Measurements from ENCODE around the gene NECAB3. TPM values are rescaled to one million over a fixed set of nuclear protein-coding genes. Genes with fewer than 3 reads are reported as not detected.

The NECAB3 gene
- total RNA-seq: 100 to 1,000 TPM; 142 to 156 TPM

GRCh38 chr20:33674294-33675135 is at the start of gene NECAB3:
NECAB3 (minus strand) TSS chr20:33674428; CDS start chr20:33674352, 76 bp downstream.
- Histone ChIP-seq H3K36me3 (no peaks in the 10 kb centered on the region), H3K27ac (peak within 1 kb of the TSS; percentile 90 to 92), H3K9me3 (no peaks in the 10 kb centered on the region), H3K4me1 (replicated peaks) (peaks cover 9% of the 10 kb centered on the region), H3K27me3 (replicated peaks; ENCODE audit: insufficient read depth) (no peaks in the 10 kb centered on the region), H3K4me3 (peak within 1 kb of the TSS; percentile 70 to 78)
- intact Hi-C loops (cut with DNase I): loop anchor here (5.0 kb wide), 1 partner anchor 58 kb away; the partner anchor contains the start of gene ZNF341
- TF ChIP-seq POLR2AphosphoS5 (IDR thresholded peaks at IDR 0.05) (peak; percentile 28), CTCF (IDR thresholded peaks at IDR 0.05) (peak in 2 of 4 experiments; percentile 4 to 26), POLR2A (IDR thresholded peaks at IDR 0.05) (peak; percentile 56)
- peak; percentile 83 for DNase-seq (ENCODE audit: low spot score)
- WGBS: 5% methylated on average over 39 of the region's 73 CpGs

GRCh38 chr20:33721391-33722140 is 47.3 kb upstream of the NECAB3 start:
- intact Hi-C loops (cut with DNase I): no loop called here
- TF ChIP-seq CTCF (IDR thresholded peaks at IDR 0.05) (no peak), POLR2A (IDR thresholded peaks at IDR 0.05) (no peak), POLR2AphosphoS5 (IDR thresholded peaks at IDR 0.05) (no peak)
- Histone ChIP-seq H3K4me1 (replicated peaks) (peaks cover 9% of the 10 kb centered on the region), H3K9me3 (no peaks in the 10 kb centered on the region), H3K36me3 (no peaks in the 10 kb centered on the region), H3K27ac (no peak overlapping the region), H3K4me3 (no peak overlapping the region), H3K27me3 (replicated peaks; ENCODE audit: insufficient read depth) (no peaks in the 10 kb centered on the region)
- 93% methylated on average over 11 of the region's 11 CpGs for WGBS
- no peak for DNase-seq (ENCODE audit: low spot score)

- no peaks in the 10 kb centered on the region for H3K36me3 ChIP-seq
- TF ChIP-seq POLR2A (IDR thresholded peaks at IDR 0.05) (peak; percentile 29), POLR2AphosphoS5 (IDR thresholded peaks at IDR 0.05) (peak; percentile 95), CTCF (IDR thresholded peaks at IDR 0.05) (peak in 1 of 4 experiments; percentile 13)
- no peaks in the 10 kb centered on the region for H3K9me3 ChIP-seq
- H3K27me3 ChIP-seq (replicated peaks; ENCODE audit: insufficient read depth): no peaks in the 10 kb centered on the region
- WGBS: 3% methylated on average over 42 of the region's 46 CpGs
- H3K27ac ChIP-seq: peak within 1 kb of the TSS; percentile 51 to 68
- intact Hi-C loops (cut with DNase I): no loop called here
- peak within 1 kb of the TSS; percentile 66 to 90 for H3K4me3 ChIP-seq
- peak; percentile 90 for DNase-seq (ENCODE audit: low spot score)
- H3K4me1 ChIP-seq (replicated peaks): peaks cover 9% of the 10 kb centered on the region
These were observed 45.9 kb upstream of the NECAB3 start, which contains the start of gene PXMP4 for GRCh38 chr20:33719989-33720709. PXMP4 (minus strand) TSS chr20:33720310; CDS start chr20:33720207, 103 bp downstream.

- peak overlapping the region; percentile 66 to 90 for H3K4me3 ChIP-seq
- no peaks in the 10 kb centered on the region for H3K9me3 ChIP-seq
- no peaks in the 10 kb centered on the region for H3K36me3 ChIP-seq
- H3K27ac ChIP-seq: peak overlapping the region; percentile 51 to 68
- TF ChIP-seq POLR2A (IDR thresholded peaks at IDR 0.05) (no peak), CTCF (IDR thresholded peaks at IDR 0.05) (no peak), POLR2AphosphoS5 (IDR thresholded peaks at IDR 0.05) (no peak)
- peaks cover 9% of the 10 kb centered on the region for H3K4me1 ChIP-seq (replicated peaks)
- DNase-seq (ENCODE audit: low spot score): no peak
- intact Hi-C loops (cut with DNase I): no loop called here
- 40% methylated on average over 13 of the region's 13 CpGs for WGBS
- H3K27me3 ChIP-seq (replicated peaks; ENCODE audit: insufficient read depth): no peaks in the 10 kb centered on the region
These were observed 45.2 kb upstream of the NECAB3 start for GRCh38 chr20:33719277-33719988.

All from prostate gland (tissue), 2 donors.